ENCODE results near the gene RBM4. TPM values are rescaled to one million over a fixed set of nuclear protein-coding genes. Genes with fewer than 3 reads are reported as not detected.
A peak's percentile ranks its signal among the peaks of the same experiment; 100 is the strongest.

RBM4 gene
- total and polyA plus RNA-seq, 9 of the 15 experiments (the other 6 are each of a cell fraction or from before 2014, with no cell fraction given) = 81.6 to 233 (median 122) TPM

DNA sequence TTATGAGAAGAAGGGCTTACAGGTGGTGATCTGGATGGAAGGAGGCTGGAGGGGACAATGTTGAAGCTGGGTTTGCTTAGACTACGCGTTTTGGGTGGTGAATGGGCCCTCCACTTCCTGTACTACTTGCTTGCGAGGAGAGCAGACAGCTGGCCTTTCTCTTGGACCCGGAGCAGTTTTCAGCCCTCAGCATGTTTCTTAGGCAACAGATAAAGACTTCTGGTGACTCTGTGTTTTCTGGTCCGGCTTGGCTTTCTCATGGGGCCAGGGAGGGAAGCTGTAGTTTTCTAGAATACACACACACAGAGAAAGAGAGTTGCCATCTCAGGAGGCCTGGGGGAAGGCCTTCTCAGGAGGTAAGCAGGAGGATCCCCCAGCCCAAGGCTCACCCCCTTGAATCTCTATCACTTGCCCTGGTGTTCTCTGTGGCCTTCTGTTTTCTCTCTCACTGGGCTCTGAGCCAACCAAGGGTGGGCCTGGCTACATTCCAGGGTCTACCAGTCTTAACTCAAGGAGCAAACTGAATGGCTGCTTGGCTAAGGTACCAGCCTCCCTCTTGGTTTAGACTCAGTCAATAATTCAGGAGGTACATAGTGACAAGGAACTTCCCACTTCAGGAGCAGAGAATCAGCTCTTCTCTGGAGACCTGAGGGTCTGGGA lies 43.1 kb upstream of the RBM4 start (continued):
- TF ChIP-seq SMAD3 (CRISPR knock-in tag; conservative IDR thresholded peaks at IDR 0.05) (no peak), ZNF668 (CRISPR knock-in tag; IDR thresholded peaks at IDR 0.05) (no peak), ZNF76 (CRISPR knock-in tag; IDR thresholded peaks at IDR 0.05; ENCODE audit: borderline replicate concordance) (no peak), SIN3B (IDR thresholded peaks at IDR 0.05; ENCODE audit: low read depth) (no peak), ZNF699 (CRISPR knock-in tag; IDR thresholded peaks at IDR 0.05; ENCODE audit: insufficient replicate concordance) (no peak), ZFP30 (CRISPR knock-in tag; IDR thresholded peaks at IDR 0.05; ENCODE audit: borderline replicate concordance) (no peak), ZSCAN29 (IDR thresholded peaks at IDR 0.05) (no peak), TBP (optimal IDR thresholded peaks at IDR 0.05; ENCODE audit: low read depth, low read length) (no peak), ZNF263 (CRISPR knock-in tag; IDR thresholded peaks at IDR 0.05; ENCODE audit: borderline replicate concordance) (no peak), HEY1 (CRISPR knock-in tag; IDR thresholded peaks at IDR 0.05; ENCODE audit: borderline replicate concordance) (no peak), PCBP2 (IDR thresholded peaks at IDR 0.05; ENCODE audit: low read depth, low read length, poor library complexity, severe bottlenecking) (no peak), ZNF589 (CRISPR knock-in tag; IDR thresholded peaks at IDR 0.05; ENCODE audit: low read depth) (no peak), ZNF354B (CRISPR knock-in tag; IDR thresholded peaks at IDR 0.05) (no peak), MEF2A (IDR thresholded peaks at IDR 0.05; ENCODE audit: control insufficient read depth, low read depth, low read length) (no peak), STAG1 (CRISPR knock-in tag; IDR thresholded peaks at IDR 0.05; ENCODE audit: borderline replicate concordance) (no peak), TAF1 (IDR thresholded peaks at IDR 0.05; ENCODE audit: control insufficient read depth, extremely low read depth, insufficient read depth, low read length, severe bottlenecking) (no peak), BMI1 (IDR thresholded peaks at IDR 0.05; ENCODE audit: low read length) (no peak), ZNF212 (CRISPR knock-in tag; IDR thresholded peaks at IDR 0.05) (no peak), ELF1 (tag; IDR thresholded peaks at IDR 0.05) (no peak), NR2C2 (CRISPR knock-in tag; IDR thresholded peaks at IDR 0.05) (no peak), NR2C2 (tag; IDR thresholded peaks at IDR 0.05) (no peak)
- TF ChIP-seq, protein P1, sequence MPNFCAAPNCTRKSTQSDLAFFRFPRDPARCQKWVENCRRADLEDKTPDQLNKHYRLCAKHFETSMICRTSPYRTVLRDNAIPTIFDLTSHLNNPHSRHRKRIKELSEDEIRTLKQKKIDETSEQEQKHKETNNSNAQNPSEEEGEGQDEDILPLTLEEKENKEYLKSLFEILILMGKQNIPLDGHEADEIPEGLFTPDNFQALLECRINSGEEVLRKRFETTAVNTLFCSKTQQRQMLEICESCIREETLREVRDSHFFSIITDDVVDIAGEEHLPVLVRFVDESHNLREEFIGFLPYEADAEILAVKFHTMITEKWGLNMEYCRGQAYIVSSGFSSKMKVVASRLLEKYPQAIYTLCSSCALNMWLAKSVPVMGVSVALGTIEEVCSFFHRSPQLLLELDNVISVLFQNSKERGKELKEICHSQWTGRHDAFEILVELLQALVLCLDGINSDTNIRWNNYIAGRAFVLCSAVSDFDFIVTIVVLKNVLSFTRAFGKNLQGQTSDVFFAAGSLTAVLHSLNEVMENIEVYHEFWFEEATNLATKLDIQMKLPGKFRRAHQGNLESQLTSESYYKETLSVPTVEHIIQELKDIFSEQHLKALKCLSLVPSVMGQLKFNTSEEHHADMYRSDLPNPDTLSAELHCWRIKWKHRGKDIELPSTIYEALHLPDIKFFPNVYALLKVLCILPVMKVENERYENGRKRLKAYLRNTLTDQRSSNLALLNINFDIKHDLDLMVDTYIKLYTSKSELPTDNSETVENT (CRISPR knock-in tag; IDR thresholded peaks at IDR 0.05) = no peak
- TF ChIP-seq, protein P2, sequence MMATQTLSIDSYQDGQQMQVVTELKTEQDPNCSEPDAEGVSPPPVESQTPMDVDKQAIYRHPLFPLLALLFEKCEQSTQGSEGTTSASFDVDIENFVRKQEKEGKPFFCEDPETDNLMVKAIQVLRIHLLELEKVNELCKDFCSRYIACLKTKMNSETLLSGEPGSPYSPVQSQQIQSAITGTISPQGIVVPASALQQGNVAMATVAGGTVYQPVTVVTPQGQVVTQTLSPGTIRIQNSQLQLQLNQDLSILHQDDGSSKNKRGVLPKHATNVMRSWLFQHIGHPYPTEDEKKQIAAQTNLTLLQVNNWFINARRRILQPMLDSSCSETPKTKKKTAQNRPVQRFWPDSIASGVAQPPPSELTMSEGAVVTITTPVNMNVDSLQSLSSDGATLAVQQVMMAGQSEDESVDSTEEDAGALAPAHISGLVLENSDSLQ (IDR thresholded peaks at IDR 0.05) = no peak
- TF ChIP-seq, protein P3, sequence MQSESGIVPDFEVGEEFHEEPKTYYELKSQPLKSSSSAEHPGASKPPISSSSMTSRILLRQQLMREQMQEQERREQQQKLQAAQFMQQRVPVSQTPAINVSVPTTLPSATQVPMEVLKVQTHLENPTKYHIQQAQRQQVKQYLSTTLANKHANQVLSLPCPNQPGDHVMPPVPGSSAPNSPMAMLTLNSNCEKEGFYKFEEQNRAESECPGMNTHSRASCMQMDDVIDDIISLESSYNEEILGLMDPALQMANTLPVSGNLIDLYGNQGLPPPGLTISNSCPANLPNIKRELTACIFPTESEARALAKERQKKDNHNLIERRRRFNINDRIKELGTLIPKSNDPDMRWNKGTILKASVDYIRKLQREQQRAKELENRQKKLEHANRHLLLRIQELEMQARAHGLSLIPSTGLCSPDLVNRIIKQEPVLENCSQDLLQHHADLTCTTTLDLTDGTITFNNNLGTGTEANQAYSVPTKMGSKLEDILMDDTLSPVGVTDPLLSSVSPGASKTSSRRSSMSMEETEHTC (IDR thresholded peaks at IDR 0.05) = no peak
- TF ChIP-seq, protein P4, sequence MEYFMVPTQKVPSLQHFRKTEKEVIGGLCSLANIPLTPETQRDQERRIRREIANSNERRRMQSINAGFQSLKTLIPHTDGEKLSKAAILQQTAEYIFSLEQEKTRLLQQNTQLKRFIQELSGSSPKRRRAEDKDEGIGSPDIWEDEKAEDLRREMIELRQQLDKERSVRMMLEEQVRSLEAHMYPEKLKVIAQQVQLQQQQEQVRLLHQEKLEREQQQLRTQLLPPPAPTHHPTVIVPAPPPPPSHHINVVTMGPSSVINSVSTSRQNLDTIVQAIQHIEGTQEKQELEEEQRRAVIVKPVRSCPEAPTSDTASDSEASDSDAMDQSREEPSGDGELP (CRISPR knock-in tag; IDR thresholded peaks at IDR 0.05; ENCODE audit: borderline replicate concordance) = peak; percentile 78
